CD4-positive, alpha-beta T cell treated with Interleukin-17A for 1 hour (primary cell): ENCODE data around the gene SLC7A14.
A peak's percentile ranks its signal among the peaks of the same experiment; 100 is the strongest.
"Not testable (repeated sequence)": the region's sequence is repeated elsewhere in the genome, so short reads cannot be mapped to it uniquely, and the experiment has no call there.

ENCODE experiments used
- DNase-seq: peaks from one replicate; pipeline ENCODE4 v3.0.0-alpha.2; 2020

The SLC7A14 gene

GRCh38 chr3:170589113-170589512, 3.2 kb upstream of the SLC7A14 start:
- no peak for DNase-seq

GRCh38 chr3:170585008-170585936, 603 bp downstream of the SLC7A14 start:
- no peak for DNase-seq

GRCh38 chr3:170584585-170585007, 1.3 kb downstream of the SLC7A14 start:
- DNase-seq, result peak; percentile 3

- DNase-seq, result no peak
Observed at GRCh38 chr3:170579646-170580045, 6.2 kb downstream of the SLC7A14 start.

GRCh38 chr3:170572665-170573253, 13.1 kb downstream of the SLC7A14 start:
- DNase-seq, result no peak

GRCh38 chr3:170567598-170567997, 18.3 kb downstream of the SLC7A14 start:
- not testable (repeated sequence) for DNase-seq

GRCh38 chr3:170566413-170566812, 19.5 kb downstream of the SLC7A14 start:
- no peak for DNase-seq

GRCh38 chr3:170565495-170565894, 20.4 kb downstream of the SLC7A14 start:
- DNase-seq, result no peak

GRCh38 chr3:170564664-170565063, 21.2 kb downstream of the SLC7A14 start:
- no peak for DNase-seq

GRCh38 chr3:170563712-170564423, 22.0 kb downstream of the SLC7A14 start:
- DNase-seq, result no peak

GRCh38 chr3:170562080-170562479, 23.8 kb downstream of the SLC7A14 start:
- DNase-seq, result no peak

GRCh38 chr3:170560717-170561382, 25.0 kb downstream of the SLC7A14 start:
- DNase-seq, result no peak

GRCh38 chr3:170560296-170560695, 25.6 kb downstream of the SLC7A14 start:
- DNase-seq, result no peak

- no peak for DNase-seq
Observed at GRCh38 chr3:170558427-170558826, 27.4 kb downstream of the SLC7A14 start.

- DNase-seq, result no peak
Observed at GRCh38 chr3:170555329-170555728, 30.5 kb downstream of the SLC7A14 start.

- no peak for DNase-seq
Observed at GRCh38 chr3:170553788-170554757, 31.8 kb downstream of the SLC7A14 start.

- no peak for DNase-seq
Observed at GRCh38 chr3:170551252-170551651, 34.6 kb downstream of the SLC7A14 start.

- DNase-seq, result no peak
Observed at GRCh38 chr3:170542704-170543103, 43.2 kb downstream of the SLC7A14 start.

GRCh38 chr3:170539897-170540296, 46.0 kb downstream of the SLC7A14 start:
- DNase-seq, result no peak

- DNase-seq, result no peak
Observed at GRCh38 chr3:170536712-170537111, 49.2 kb downstream of the SLC7A14 start.

- DNase-seq, result no peak
Observed at GRCh38 chr3:170534227-170534626, 51.6 kb downstream of the SLC7A14 start.

GRCh38 chr3:170532573-170532972, 53.3 kb downstream of the SLC7A14 start:
- DNase-seq, result no peak
